GM12892 (cell line): Measurements from ENCODE around the gene NSDHL.

Experiments
- POLR2A ChIP-seq: IDR thresholded peaks from 2 replicates; pipeline ENCODE4 v1.6.1; 2011; ENCODE audit warnings: low read depth, low read length, control low read depth
- POLR2AphosphoS5 ChIP-seq: IDR thresholded peaks from 2 replicates; pipeline ENCODE4 v1.6.1; 2011; ENCODE audit warnings: low read depth, low read length, control low read depth
- TAF1 ChIP-seq: IDR thresholded peaks from 2 replicates; pipeline ENCODE4 v1.6.1; 2011; ENCODE audit warnings: low read depth, mild to moderate bottlenecking, control low read depth, low read length, borderline replicate concordance

- TF ChIP-seq POLR2AphosphoS5 = no peak
- TF ChIP-seq TAF1 = no peak
- TF ChIP-seq POLR2A = no peak
These were observed 53.3 kb downstream of the NSDHL start for GRCh38 chrX:152884171-152884570.
